GM23338 (cell line): ENCODE results near the gene FILIP1. TPM values are rescaled to one million over a fixed set of nuclear protein-coding genes. Genes with fewer than 3 reads are reported as not detected.
A peak's percentile ranks its signal among the peaks of the same experiment; 100 is the strongest.

ENCODE experiments used
- ATAC-seq: fragments of 200-7000 bp; cut with Tn5 transposase; 3 replicates; pipeline ENCODE4 v1.9.1; 2020
- DNase-seq: peaks from one replicate; pipeline ENCODE4 v3.0.0-alpha.2; 2015; ENCODE audit warnings: low spot score
- H2AFZ ChIP-seq: fragments of 200-600 bp; sonication (generic); 2 replicates; pipeline ENCODE4 v1.8.0; 2016; ENCODE audit warnings: antibody characterized with exemption, mild to moderate bottlenecking, moderate library complexity
- H3F3A ChIP-seq: fragments of 200-600 bp; sonication (generic); replicated peaks from 2 replicates; pipeline ENCODE4 v1.8.0; 2017; ENCODE audit warnings: antibody characterized with exemption, mixed run types, low read depth
- H3K27ac ChIP-seq: fragments of 200-600 bp; sonication (generic); 2 replicates; pipeline ENCODE4 v1.6.1; 2016; ENCODE audit warnings: low read depth
- H3K27me3 ChIP-seq: fragments of 200-600 bp; sonication (generic); 2 replicates; pipeline ENCODE4 v1.8.0; 2016; ENCODE audit warnings: mild to moderate bottlenecking, mixed run types, moderate library complexity; ENCODE audit not compliant: insufficient read depth
- H3K36me3 ChIP-seq: fragments of 200-600 bp; sonication (generic); 2 replicates; pipeline ENCODE4 v1.8.0; 2016; ENCODE audit warnings: mild to moderate bottlenecking; ENCODE audit not compliant: insufficient read depth
- H3K4me1 ChIP-seq: fragments of 200-600 bp; sonication (generic); 2 replicates; pipeline ENCODE4 v1.8.0; 2016; ENCODE audit warnings: mild to moderate bottlenecking, moderate library complexity; ENCODE audit not compliant: insufficient read depth
- H3K4me2 ChIP-seq: fragments of 200-600 bp; sonication (generic); 2 replicates; pipeline ENCODE4 v1.7.1; 2017; ENCODE audit warnings: mixed run types
- H3K4me3 ChIP-seq: fragments of 200-600 bp; sonication (generic); 2 replicates; pipeline ENCODE4 v1.6.1; 2016; ENCODE audit warnings: mixed run types
- H3K79me2 ChIP-seq: fragments of 200-600 bp; sonication (generic); replicated peaks from 2 replicates; pipeline ENCODE4 v1.8.0; 2017; ENCODE audit warnings: mild to moderate bottlenecking; ENCODE audit not compliant: insufficient read depth
- H3K9me2 ChIP-seq: fragments of 200-600 bp; sonication (generic); 2 replicates; pipeline ENCODE4 v1.8.0; 2017; ENCODE audit not compliant: insufficient read depth
- H4K20me1 ChIP-seq: fragments of 200-600 bp; sonication (generic); replicated peaks from 2 replicates; pipeline ENCODE4 v1.8.0; 2017; ENCODE audit warnings: mild to moderate bottlenecking; ENCODE audit not compliant: insufficient read depth
- H3K27ac Mint-ChIP-seq: 2 replicates; pipeline ENCODE4 v1.8.0; 2020; ENCODE audit warnings: inconsistent platforms, mild to moderate bottlenecking, moderate library complexity, mixed read lengths
- H3K27me3 Mint-ChIP-seq: 3 replicates; pipeline ENCODE4 v1.8.0; 2022; ENCODE audit warnings: low read depth, mild to moderate bottlenecking, moderate library complexity, mixed read lengths, inconsistent platforms; ENCODE audit not compliant: insufficient read depth, poor library complexity
- H3K36me3 Mint-ChIP-seq: 3 replicates; pipeline ENCODE4 v1.8.0; 2021; ENCODE audit warnings: low read depth, mild to moderate bottlenecking, inconsistent platforms, moderate library complexity, mixed read lengths
- H3K4me1 Mint-ChIP-seq: 3 replicates; pipeline ENCODE4 v1.8.0; 2020; ENCODE audit warnings: mild to moderate bottlenecking, inconsistent platforms, mixed read lengths
- H3K4me3 Mint-ChIP-seq: 3 replicates; pipeline ENCODE4 v1.8.0; 2021; ENCODE audit warnings: moderate library complexity, mild to moderate bottlenecking, inconsistent platforms, mixed read lengths
- H3K9me3 Mint-ChIP-seq: 3 replicates; pipeline ENCODE4 v1.8.0; 2020; ENCODE audit warnings: moderate library complexity, mild to moderate bottlenecking, inconsistent platforms, mixed read lengths
- CREB1 ChIP-seq: fragments of 250-450 bp; sonication (Bioruptor Pico); IDR thresholded peaks from 2 replicates; pipeline ENCODE4 v1.5.0; 2020; ENCODE audit warnings: low read depth, mild to moderate bottlenecking, moderate library complexity
- NANOG ChIP-seq: IDR thresholded peaks from 2 replicates; pipeline ENCODE4 v1.6.1; 2016; ENCODE audit warnings: antibody characterized with exemption, borderline replicate concordance
- POLR2AphosphoS5 ChIP-seq: IDR thresholded peaks from 2 replicates; pipeline ENCODE4 v1.6.1; 2016; ENCODE audit warnings: antibody characterized with exemption, low read depth
- STAT1 ChIP-seq: IDR thresholded peaks from one replicate; pipeline ENCODE4 v1.6.1; 2016; ENCODE audit warnings: antibody characterized with exemption; ENCODE audit not compliant: unreplicated experiment
- ZNF114 ChIP-seq: fragments of 250-450 bp; sonication (Bioruptor Pico); IDR thresholded peaks from 2 replicates; pipeline ENCODE4 v1.5.0; 2020; ENCODE audit warnings: mild to moderate bottlenecking, moderate library complexity
- ZNF331 ChIP-seq: fragments of 250-450 bp; sonication (Bioruptor Pico); IDR thresholded peaks from 2 replicates; pipeline ENCODE4 v1.5.0; 2020; ENCODE audit warnings: low read depth, mild to moderate bottlenecking, moderate library complexity
- polyA plus RNA-seq: library from polyadenylated mRNA; unstranded; fragments of >200 nt; fragmentation: Nextera tagmentation; extraction: Ambion mirVana; gene quantifications from 2 replicates; pipeline ENCODE4 v1.2.1, GENCODE V29; 2016
- total RNA-seq: library from RNA; depleted of rRNA; stranded (reverse); fragments of >200 nt; shearing (Covaris generic); gene quantifications from 2 replicates; pipeline ENCODE4 v1.2.3, GENCODE V29; 2014
- TF ChIP-seq, protein P1 (sequence below): fragments of 250-450 bp; sonication (Bioruptor Pico); IDR thresholded peaks from 2 replicates; pipeline ENCODE4 v1.5.0; 2020; ENCODE audit warnings: mild to moderate bottlenecking, moderate library complexity
- TF ChIP-seq, protein P2 (sequence below): IDR thresholded peaks from 2 replicates; pipeline ENCODE4 v1.6.1; 2016; ENCODE audit warnings: antibody characterized with exemption

FILIP1 gene
- total and polyA plus RNA-seq, 2 experiments from 2014 or later, result 3.7 to 6.4 TPM

DNA sequence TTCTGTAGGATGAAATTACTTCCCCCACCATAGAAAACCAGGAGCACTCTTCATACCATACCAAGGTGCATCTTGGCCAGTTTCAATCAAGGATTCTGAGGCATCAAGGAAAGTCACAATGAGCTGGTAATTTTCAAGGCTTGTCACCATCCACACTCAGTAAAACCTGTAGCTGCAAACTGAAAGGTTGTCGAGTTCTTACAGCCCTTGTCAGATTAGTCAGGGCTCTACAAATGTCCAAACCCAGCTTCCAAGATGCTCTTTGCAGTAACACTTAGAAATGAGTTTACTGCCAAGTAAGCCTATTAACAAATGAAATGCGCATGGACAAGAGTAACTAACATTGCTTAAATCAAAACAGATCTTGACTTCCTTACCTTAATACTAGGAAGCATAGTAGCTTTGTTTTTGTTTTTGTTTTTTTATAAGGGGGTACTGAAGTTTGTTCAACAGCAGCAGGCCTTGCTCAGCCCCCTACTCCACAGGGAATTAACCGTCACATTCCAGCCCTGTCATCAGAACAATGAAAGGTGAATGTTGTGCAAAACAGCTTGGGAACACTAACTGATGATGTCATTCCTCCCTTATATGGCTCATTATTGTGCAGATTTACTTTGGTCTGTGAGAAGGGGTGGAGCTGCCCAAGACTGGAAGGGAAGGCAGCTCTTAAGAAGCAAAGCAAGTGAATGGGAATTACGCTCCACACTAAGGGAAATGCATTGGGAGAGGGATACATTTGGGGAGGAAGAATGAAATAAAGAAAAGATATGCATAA, 159.1 kb downstream of the FILIP1 start (continued):
- TF ChIP-seq, protein P1, sequence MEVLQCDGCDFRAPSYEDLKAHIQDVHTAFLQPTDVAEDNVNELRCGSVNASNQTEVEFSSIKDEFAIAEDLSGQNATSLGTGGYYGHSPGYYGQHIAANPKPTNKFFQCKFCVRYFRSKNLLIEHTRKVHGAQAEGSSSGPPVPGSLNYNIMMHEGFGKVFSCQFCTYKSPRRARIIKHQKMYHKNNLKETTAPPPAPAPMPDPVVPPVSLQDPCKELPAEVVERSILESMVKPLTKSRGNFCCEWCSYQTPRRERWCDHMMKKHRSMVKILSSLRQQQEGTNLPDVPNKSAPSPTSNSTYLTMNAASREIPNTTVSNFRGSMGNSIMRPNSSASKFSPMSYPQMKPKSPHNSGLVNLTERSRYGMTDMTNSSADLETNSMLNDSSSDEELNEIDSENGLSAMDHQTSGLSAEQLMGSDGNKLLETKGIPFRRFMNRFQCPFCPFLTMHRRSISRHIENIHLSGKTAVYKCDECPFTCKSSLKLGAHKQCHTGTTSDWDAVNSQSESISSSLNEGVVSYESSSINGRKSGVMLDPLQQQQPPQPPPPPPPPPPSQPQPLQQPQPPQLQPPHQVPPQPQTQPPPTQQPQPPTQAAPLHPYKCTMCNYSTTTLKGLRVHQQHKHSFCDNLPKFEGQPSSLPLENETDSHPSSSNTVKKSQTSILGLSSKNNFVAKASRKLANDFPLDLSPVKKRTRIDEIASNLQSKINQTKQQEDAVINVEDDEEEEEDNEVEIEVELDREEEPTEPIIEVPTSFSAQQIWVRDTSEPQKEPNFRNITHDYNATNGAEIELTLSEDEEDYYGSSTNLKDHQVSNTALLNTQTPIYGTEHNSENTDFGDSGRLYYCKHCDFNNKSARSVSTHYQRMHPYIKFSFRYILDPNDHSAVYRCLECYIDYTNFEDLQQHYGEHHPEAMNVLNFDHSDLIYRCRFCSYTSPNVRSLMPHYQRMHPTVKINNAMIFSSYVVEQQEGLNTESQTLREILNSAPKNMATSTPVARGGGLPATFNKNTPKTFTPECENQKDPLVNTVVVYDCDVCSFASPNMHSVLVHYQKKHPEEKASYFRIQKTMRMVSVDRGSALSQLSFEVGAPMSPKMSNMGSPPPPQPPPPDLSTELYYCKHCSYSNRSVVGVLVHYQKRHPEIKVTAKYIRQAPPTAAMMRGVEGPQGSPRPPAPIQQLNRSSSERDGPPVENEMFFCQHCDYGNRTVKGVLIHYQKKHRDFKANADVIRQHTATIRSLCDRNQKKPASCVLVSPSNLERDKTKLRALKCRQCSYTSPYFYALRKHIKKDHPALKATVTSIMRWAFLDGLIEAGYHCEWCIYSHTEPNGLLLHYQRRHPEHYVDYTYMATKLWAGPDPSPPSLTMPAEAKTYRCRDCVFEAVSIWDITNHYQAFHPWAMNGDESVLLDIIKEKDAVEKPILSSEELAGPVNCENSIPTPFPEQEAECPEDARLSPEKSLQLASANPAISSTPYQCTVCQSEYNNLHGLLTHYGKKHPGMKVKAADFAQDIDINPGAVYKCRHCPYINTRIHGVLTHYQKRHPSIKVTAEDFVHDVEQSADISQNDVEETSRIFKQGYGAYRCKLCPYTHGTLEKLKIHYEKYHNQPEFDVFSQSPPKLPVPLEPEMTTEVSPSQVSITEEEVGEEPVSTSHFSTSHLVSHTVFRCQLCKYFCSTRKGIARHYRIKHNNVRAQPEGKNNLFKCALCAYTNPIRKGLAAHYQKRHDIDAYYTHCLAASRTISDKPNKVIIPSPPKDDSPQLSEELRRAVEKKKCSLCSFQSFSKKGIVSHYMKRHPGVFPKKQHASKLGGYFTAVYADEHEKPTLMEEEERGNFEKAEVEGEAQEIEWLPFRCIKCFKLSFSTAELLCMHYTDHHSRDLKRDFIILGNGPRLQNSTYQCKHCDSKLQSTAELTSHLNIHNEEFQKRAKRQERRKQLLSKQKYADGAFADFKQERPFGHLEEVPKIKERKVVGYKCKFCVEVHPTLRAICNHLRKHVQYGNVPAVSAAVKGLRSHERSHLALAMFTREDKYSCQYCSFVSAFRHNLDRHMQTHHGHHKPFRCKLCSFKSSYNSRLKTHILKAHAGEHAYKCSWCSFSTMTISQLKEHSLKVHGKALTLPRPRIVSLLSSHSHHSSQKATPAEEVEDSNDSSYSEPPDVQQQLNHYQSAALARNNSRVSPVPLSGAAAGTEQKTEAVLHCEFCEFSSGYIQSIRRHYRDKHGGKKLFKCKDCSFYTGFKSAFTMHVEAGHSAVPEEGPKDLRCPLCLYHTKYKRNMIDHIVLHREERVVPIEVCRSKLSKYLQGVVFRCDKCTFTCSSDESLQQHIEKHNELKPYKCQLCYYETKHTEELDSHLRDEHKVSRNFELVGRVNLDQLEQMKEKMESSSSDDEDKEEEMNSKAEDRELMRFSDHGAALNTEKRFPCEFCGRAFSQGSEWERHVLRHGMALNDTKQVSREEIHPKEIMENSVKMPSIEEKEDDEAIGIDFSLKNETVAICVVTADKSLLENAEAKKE, result no peak
- TF ChIP-seq CREB1, result peak; percentile 91
- no peak for TF ChIP-seq ZNF114

DNA sequence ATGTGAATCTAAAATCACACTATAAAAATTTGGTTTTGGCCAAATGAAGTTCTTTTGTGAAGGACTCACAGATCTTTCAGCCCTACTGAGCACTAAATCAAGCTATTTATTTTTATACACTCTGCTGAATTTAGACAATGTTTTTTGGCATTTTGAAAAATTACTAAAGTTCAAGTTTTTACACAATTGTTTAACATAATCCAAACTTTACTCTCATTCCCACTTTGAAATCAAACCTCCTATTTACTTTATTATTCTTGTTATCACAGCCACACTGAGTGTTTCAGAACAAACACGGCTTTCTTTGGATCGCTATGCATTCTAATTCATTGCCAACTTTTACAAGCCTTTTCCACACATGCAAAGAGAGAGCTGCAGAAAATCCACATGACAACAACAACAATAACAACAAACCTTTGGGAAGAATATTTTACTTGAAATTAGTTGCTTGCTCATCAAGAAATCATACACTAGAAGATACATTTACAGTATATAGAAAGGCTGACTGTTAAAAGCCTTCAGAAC, 159.9 kb downstream of the FILIP1 start:
- no peaks in the 10 kb centered on the region for H3F3A ChIP-seq
- H4K20me1 ChIP-seq, result no peaks in the 10 kb centered on the region
- Mint-ChIP-seq H3K4me3 (peak overlapping the region; percentile 66), H3K27me3 (peaks cover 3% of the 10 kb centered on the region), H3K36me3 (no peaks in the 10 kb centered on the region; the same call in 2 of the 3 replicates), H3K4me1 (peaks cover 70% of the 10 kb centered on the region), H3K9me3 (no peaks in the 10 kb centered on the region; the same call in 2 of the 3 replicates), H3K27ac (peak overlapping the region; percentile 95)
- no peaks in the 10 kb centered on the region for H3K9me2 ChIP-seq
- ATAC-seq (peak; percentile 10; the same call in 2 of the 3 replicates), DNase-seq (no peak)
- peak overlapping the region; percentile 41 for H3K4me2 ChIP-seq
- H3K4me1 ChIP-seq, result peaks cover 44% of the 10 kb centered on the region
- peak overlapping the region; percentile 92 for H3K27ac ChIP-seq
- no peaks in the 10 kb centered on the region for H3K36me3 ChIP-seq
- H3K4me3 ChIP-seq, result peak overlapping the region; percentile 29
- no peak overlapping the region for H2AFZ ChIP-seq
- no peaks in the 10 kb centered on the region for H3K79me2 ChIP-seq
- no peaks in the 10 kb centered on the region for H3K27me3 ChIP-seq
- TF ChIP-seq NANOG (no peak), POLR2AphosphoS5 (no peak), ZNF331 (CRISPR knock-in tag) (no peak), STAT1 (no peak)
- TF ChIP-seq, protein P2, sequence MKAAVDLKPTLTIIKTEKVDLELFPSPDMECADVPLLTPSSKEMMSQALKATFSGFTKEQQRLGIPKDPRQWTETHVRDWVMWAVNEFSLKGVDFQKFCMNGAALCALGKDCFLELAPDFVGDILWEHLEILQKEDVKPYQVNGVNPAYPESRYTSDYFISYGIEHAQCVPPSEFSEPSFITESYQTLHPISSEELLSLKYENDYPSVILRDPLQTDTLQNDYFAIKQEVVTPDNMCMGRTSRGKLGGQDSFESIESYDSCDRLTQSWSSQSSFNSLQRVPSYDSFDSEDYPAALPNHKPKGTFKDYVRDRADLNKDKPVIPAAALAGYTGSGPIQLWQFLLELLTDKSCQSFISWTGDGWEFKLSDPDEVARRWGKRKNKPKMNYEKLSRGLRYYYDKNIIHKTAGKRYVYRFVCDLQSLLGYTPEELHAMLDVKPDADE, result no peak
- TF ChIP-seq, protein P1, result no peak
